ENCODE results near the gene CPA1. TPM values are rescaled to one million over a fixed set of nuclear protein-coding genes. Genes with fewer than 3 reads are reported as not detected.

CPA1 gene
- total RNA-seq, 1 experiment from 2014 or later: not detected

GRCh38 chr7:130436253-130436652 is 56.0 kb downstream of the CPA1 start:
- H4K20me1 ChIP-seq (ENCODE audit: insufficient read depth, low read depth, low read length): no peaks in the 10 kb centered on the region
- H3K36me3 ChIP-seq (ENCODE audit: insufficient read depth, low read length): no peaks in the 10 kb centered on the region
- H3K27ac ChIP-seq (ENCODE audit: low read length): no peak overlapping the region
- no peak overlapping the region for H3K4me2 ChIP-seq (ENCODE audit: low read depth, low read length, poor library complexity, severe bottlenecking)
- H3K4me1 ChIP-seq (ENCODE audit: low read length): peaks cover 14% of the 10 kb centered on the region
- H3K9me2 ChIP-seq (replicated peaks; ENCODE audit: insufficient read depth, low read length): no peaks in the 10 kb centered on the region
- H3K79me2 ChIP-seq (ENCODE audit: low read length): no peaks in the 10 kb centered on the region
- no peaks in the 10 kb centered on the region for H3K27me3 ChIP-seq (ENCODE audit: low read length)
- H3K4me3 ChIP-seq (ENCODE audit: low read length): no peak overlapping the region
- H2AFZ ChIP-seq (ENCODE audit: low read length): no peak overlapping the region
- no peak for DNase-seq
- H3K9ac ChIP-seq (ENCODE audit: low read length): no peak overlapping the region
- no peaks in the 10 kb centered on the region for H3K9me3 ChIP-seq (ENCODE audit: low read length)

Other genes starting within 250 kb of the CPA1 start
- 20.9 and 68.9 TPM in 2 replicates for gene TMEM209, start 175.1 kb upstream of the CPA1 start, total RNA-seq (2014; rRNA removed; shearing (Covaris generic); ENCODE audit: low replicate concordance)
- not detected in 2 replicates for gene SSMEM1, start 172.6 kb upstream of the CPA1 start, total RNA-seq (2014; rRNA removed; shearing (Covaris generic); ENCODE audit: low replicate concordance)
- not detected in 2 replicates for gene CPA2, start 113.6 kb upstream of the CPA1 start, total RNA-seq (2014; rRNA removed; shearing (Covaris generic); ENCODE audit: low replicate concordance)
- gene CPA4, start 87.3 kb upstream of the CPA1 start, total RNA-seq (2014; rRNA removed; shearing (Covaris generic); ENCODE audit: low replicate concordance): not detected in 2 replicates
- gene CPA5, start 35.7 kb upstream of the CPA1 start, total RNA-seq (2014; rRNA removed; shearing (Covaris generic); ENCODE audit: low replicate concordance): not detected in 2 replicates
- 3.9 and 7.3 TPM in 2 replicates for gene CEP41, start 60.5 kb downstream of the CPA1 start, total RNA-seq (2014; rRNA removed; shearing (Covaris generic); ENCODE audit: low replicate concordance)
- gene MEST, start 111.6 kb downstream of the CPA1 start, total RNA-seq (2014; rRNA removed; shearing (Covaris generic); ENCODE audit: low replicate concordance): 16.4 and 34.3 TPM in 2 replicates